Breast epithelium (tissue), 3 donors: Measurements from ENCODE around the gene CRISP3.

Experiments
- CTCF ChIP-seq, 3 donors: fragments of 450-650 bp; IDR thresholded peaks; one replicate each; pipeline ENCODE4 v1.5.1; 2016 to 2017; ENCODE audit warnings: antibody characterized with exemption in 3 of 3, mild to moderate bottlenecking in 3 of 3, moderate library complexity in 3 of 3
- POLR2AphosphoS5 ChIP-seq, 3 donors: sonication (generic); formaldehyde crosslinking; IDR thresholded peaks; one replicate each; pipeline ENCODE4 v1.6.1; 2017; ENCODE audit warnings: antibody characterized with exemption in 3 of 3

DNA sequence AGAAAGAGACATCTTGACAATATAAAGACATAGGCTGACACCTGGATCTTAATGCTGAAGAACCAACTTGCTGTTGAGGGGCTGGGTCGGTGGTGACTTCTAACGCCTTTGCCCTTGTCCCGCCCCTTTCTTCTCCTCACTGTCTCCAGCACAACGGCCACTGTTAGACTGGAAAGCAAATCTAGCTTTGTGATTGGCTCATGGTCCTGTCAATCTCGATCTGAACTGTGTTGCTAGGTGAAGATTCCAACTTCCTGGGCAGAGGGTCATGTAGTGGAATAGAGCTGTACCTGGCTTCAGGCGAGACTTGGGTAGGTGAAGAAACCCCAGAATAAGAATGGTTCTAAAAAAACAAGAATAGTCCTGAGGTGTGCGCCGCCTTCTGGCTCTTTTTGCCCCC is 43.0 kb upstream of the CRISP3 start, which contains the start of gene PGK2:
- TF ChIP-seq CTCF (IDR thresholded peaks at IDR 0.05) (no peak), POLR2AphosphoS5 (IDR thresholded peaks at IDR 0.05) (no peak)
